Esophagus muscularis mucosa (tissue), 4 donors: ENCODE data around the gene RIOK2. TPM values are rescaled to one million over a fixed set of nuclear protein-coding genes. Genes with fewer than 3 reads are reported as not detected.
"Not testable (repeated sequence)": the region's sequence is repeated elsewhere in the genome, so short reads cannot be mapped to it uniquely, and the experiment has no call there.

Source experiments
- DNase-seq: peaks from one replicate; pipeline ENCODE4 v3.0.0-alpha.2; 2017; ENCODE audit errors: extremely low spot score
- H3K27ac ChIP-seq, 4 donors: fragments of 200-600 bp; sonication (generic); replicated peaks in 1 of 4; 1 replicate in 3 of 4; 2 replicates in 1 of 4; pipeline ENCODE4 v1.5.1; 2016 to 2019; ENCODE audit warnings: mild to moderate bottlenecking in 1 of 4
- H3K27me3 ChIP-seq, 4 donors: fragments of 200-600 bp; sonication (generic); one replicate each; pipeline versions ENCODE4 v1.5.1 to v1.6.0; 2016 to 2019
- H3K36me3 ChIP-seq, 4 donors: fragments of 200-600 bp; sonication (generic); one replicate each; pipeline ENCODE4 v1.5.1; 2016 to 2019
- H3K4me1 ChIP-seq, 4 donors: fragments of 200-600 bp; sonication (generic); one replicate each; pipeline ENCODE4 v1.5.1; 2016 to 2019
- H3K4me3 ChIP-seq, 4 donors: fragments of 200-600 bp; sonication (generic); 1 replicate in 2 of 4; 2 replicates in 2 of 4; pipeline ENCODE4 v1.5.1; 2016 to 2019; ENCODE audit warnings: mild to moderate bottlenecking in 4 of 4, moderate library complexity in 1 of 4
- H3K9me3 ChIP-seq, 4 donors: fragments of 200-600 bp; sonication (generic); 1 replicate in 3 of 4; 2 replicates in 1 of 4; pipeline ENCODE4 v1.5.1; 2016 to 2019
- EP300 ChIP-seq: sonication (generic); formaldehyde crosslinking; IDR thresholded peaks from one replicate; pipeline ENCODE4 v1.6.1; 2017; ENCODE audit warnings: antibody characterized with exemption
- POLR2A ChIP-seq: fragments of 450-650 bp; IDR thresholded peaks from one replicate; pipeline ENCODE4 v1.6.1; 2017; ENCODE audit warnings: antibody characterized with exemption, moderate library complexity, mild to moderate bottlenecking, low read depth
- POLR2AphosphoS5 ChIP-seq, 2 donors: sonication (generic); formaldehyde crosslinking; IDR thresholded peaks; one replicate each; pipeline ENCODE4 v1.6.1; 2017; ENCODE audit warnings: antibody characterized with exemption in 2 of 2
- WGBS: methylation state at CpG from one replicate; pipeline ENCODE4 v1.1.5; 2018; 5-methylcytosine and 5-hydroxymethylcytosine counted together
- intact Hi-C: fragments of 100-400 bp; cut with DNase I; formaldehyde crosslinking; loops from one replicate; pipeline ENCODE4 v1.15.1; 2023
- total RNA-seq, 4 donors: library from RNA; depleted of rRNA; stranded (reverse); fragments of >200 nt; gene quantifications; one replicate each; pipeline versions ENCODE4 v1.1.0 to v1.2.1, GENCODE V29; 2016
- TF ChIP-seq, protein P1 (sequence below), 3 experiments: fragments of 200-600 bp in 2 of 3; fragments of 450-650 bp in 1 of 3; sonication (generic) in 2 of 3; IDR thresholded peaks; one replicate each; pipeline ENCODE4 v1.5.1; 2017 to 2019; ENCODE audit warnings: antibody characterized with exemption in 3 of 3, mild to moderate bottlenecking in 2 of 3, moderate library complexity in 1 of 3

The RIOK2 gene
- total RNA-seq, 4 donors from 2014 or later: 9.4 to 28.8 (median 18.7) TPM

DNA sequence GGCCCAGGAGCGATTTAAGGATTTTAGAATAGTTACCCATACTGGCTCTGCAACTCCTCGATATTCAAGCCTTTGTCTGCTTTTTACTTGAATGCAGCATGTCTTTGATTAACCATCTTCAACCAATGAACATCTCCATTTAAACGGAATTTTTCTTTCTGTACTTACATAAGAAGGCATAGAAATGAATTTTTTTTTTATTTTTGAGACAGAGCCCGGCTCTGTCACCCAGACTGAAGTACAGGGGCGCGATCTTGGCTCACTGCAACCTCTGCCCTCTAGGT is 825 bp upstream of the RIOK2 start:
- Histone ChIP-seq H3K9me3 (no peaks in the 10 kb centered on the region), H3K36me3 (peaks cover 1 to 11% (median 3%) of the 10 kb centered on the region in 4 donors), H3K4me1 (peaks cover 24 to 30% (median 29%) of the 10 kb centered on the region in 4 donors), H3K4me3 (peak overlapping the region; percentile 79 to 81 (median 80)), H3K27ac (peak overlapping the region; percentile 84 to 88 (median 86)), H3K27me3 (no peaks in the 10 kb centered on the region)
- intact Hi-C loops: no loop called here
- TF ChIP-seq POLR2A (no peak), POLR2AphosphoS5 (IDR thresholded peaks at IDR 0.05) (no peak), EP300 (no peak)
- TF ChIP-seq, protein P1, sequence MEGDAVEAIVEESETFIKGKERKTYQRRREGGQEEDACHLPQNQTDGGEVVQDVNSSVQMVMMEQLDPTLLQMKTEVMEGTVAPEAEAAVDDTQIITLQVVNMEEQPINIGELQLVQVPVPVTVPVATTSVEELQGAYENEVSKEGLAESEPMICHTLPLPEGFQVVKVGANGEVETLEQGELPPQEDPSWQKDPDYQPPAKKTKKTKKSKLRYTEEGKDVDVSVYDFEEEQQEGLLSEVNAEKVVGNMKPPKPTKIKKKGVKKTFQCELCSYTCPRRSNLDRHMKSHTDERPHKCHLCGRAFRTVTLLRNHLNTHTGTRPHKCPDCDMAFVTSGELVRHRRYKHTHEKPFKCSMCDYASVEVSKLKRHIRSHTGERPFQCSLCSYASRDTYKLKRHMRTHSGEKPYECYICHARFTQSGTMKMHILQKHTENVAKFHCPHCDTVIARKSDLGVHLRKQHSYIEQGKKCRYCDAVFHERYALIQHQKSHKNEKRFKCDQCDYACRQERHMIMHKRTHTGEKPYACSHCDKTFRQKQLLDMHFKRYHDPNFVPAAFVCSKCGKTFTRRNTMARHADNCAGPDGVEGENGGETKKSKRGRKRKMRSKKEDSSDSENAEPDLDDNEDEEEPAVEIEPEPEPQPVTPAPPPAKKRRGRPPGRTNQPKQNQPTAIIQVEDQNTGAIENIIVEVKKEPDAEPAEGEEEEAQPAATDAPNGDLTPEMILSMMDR (IDR thresholded peaks at IDR 0.05): no peak
- 44% methylated on average over 6 of the region's 6 CpGs for WGBS
- DNase-seq: no peak

GRCh38 chr5:97182571-97183099 is 412 bp downstream of the RIOK2 start:
- H3K27me3 ChIP-seq: no peaks in the 10 kb centered on the region
- peak overlapping the region; percentile 79 to 81 (median 80) for H3K4me3 ChIP-seq
- peak overlapping the region; percentile 84 to 88 (median 86) for H3K27ac ChIP-seq
- H3K4me1 ChIP-seq: peaks cover 24 to 30% (median 29%) of the 10 kb centered on the region in 4 donors
- H3K36me3 ChIP-seq: peaks cover 13 to 23% (median 15%) of the 10 kb centered on the region in 4 donors
- DNase-seq: no peak
- TF ChIP-seq POLR2AphosphoS5 (IDR thresholded peaks at IDR 0.05): no peak
- no peak for TF ChIP-seq EP300
- TF ChIP-seq, protein P1 (IDR thresholded peaks at IDR 0.05): no peak
- no peak for TF ChIP-seq POLR2A
- WGBS: 0% methylated on average over 12 of the region's 12 CpGs
- no peaks in the 10 kb centered on the region for H3K9me3 ChIP-seq
- intact Hi-C loops: no loop called here

GRCh38 chr5:97181856-97182545 is 1.0 kb downstream of the RIOK2 start:
- H3K27ac ChIP-seq: peak overlapping the region in 2 of 4 donors; percentile 84 to 88
- WGBS: 82% methylated on average over 4 of the region's 4 CpGs
- intact Hi-C loops: no loop called here

GRCh38 chr5:97179457-97179856 is 3.6 kb downstream of the RIOK2 start:
- Histone ChIP-seq H3K4me1 (peaks cover 24 to 30% (median 29%) of the 10 kb centered on the region in 4 donors), H3K36me3 (peaks cover 41 to 54% (median 46%) of the 10 kb centered on the region in 4 donors)
- H3K27me3 ChIP-seq, DNase-seq, intact Hi-C loops, H3K27ac ChIP-seq, H3K9me3 ChIP-seq, H3K4me3 ChIP-seq: not testable (repeated sequence)
- 88% methylated on average over 3 of the region's 3 CpGs for WGBS

More at GRCh38 chr5:97181856-97182545, 1.0 kb downstream of the RIOK2 start:
- peak overlapping the region; percentile 79 to 81 (median 80) for H3K4me3 ChIP-seq
- H3K4me1 ChIP-seq: peaks cover 24 to 30% (median 29%) of the 10 kb centered on the region in 4 donors
- peaks cover 19 to 30% (median 21%) of the 10 kb centered on the region in 4 donors for H3K36me3 ChIP-seq
- TF ChIP-seq POLR2A: no peak
- TF ChIP-seq EP300: no peak
- TF ChIP-seq POLR2AphosphoS5 (IDR thresholded peaks at IDR 0.05): no peak
- TF ChIP-seq, protein P1 (IDR thresholded peaks at IDR 0.05): no peak
- H3K27me3 ChIP-seq: no peaks in the 10 kb centered on the region
- no peak for DNase-seq
- H3K9me3 ChIP-seq: no peaks in the 10 kb centered on the region

DNA sequence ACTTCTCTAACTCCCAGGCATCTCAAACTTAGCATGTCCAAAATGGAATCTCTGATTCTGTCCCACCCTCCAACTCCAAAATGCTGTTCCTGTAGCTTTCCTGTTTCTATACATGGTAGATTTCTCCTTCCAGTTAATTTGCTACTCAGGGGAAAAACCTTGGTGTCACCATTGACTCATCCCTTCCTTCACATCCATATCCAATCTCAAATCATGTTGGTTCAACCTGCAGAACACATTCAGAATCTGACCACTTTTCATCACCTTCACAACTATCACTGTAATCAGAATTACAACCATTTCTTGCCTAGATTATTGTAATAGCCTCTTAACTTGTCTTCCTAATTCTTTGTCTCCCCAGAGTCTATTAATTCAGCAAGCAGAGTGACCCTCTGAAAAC is 10.8 kb downstream of the RIOK2 start:
- Histone ChIP-seq H3K4me3 (no peak overlapping the region), H3K27ac (no peak overlapping the region), H3K36me3 (peaks cover 54 to 100% (median 84%) of the 10 kb centered on the region in 4 donors), H3K4me1 (peaks cover 0 to 7% (median 0%) of the 10 kb centered on the region in 4 donors), H3K9me3 (no peaks in the 10 kb centered on the region), H3K27me3 (no peaks in the 10 kb centered on the region)
- TF ChIP-seq EP300 (no peak), POLR2AphosphoS5 (IDR thresholded peaks at IDR 0.05) (no peak), POLR2A (no peak)
- TF ChIP-seq, protein P1 (IDR thresholded peaks at IDR 0.05): no peak
- intact Hi-C loops: no loop called here
- no peak for DNase-seq
